Measurements from ENCODE around the gene PCDHGA8. TPM values are rescaled to one million over a fixed set of nuclear protein-coding genes. Genes with fewer than 3 reads are reported as not detected.
A peak's percentile ranks its signal among the peaks of the same experiment; 100 is the strongest.
"Not testable (repeated sequence)": the region's sequence is repeated elsewhere in the genome, so short reads cannot be mapped to it uniquely, and the experiment has no call there.

Gene PCDHGA8
- total RNA-seq, 3 donors from 2014 or later (not counting 1 experiment from before 2014, with no cell fraction given), result 0.07 to 0.28 (median 0.09) TPM

GRCh38 chr5:141402553-141403243 lies 10.3 kb downstream of the PCDHGA8 start, which contains the start of gene PCDHGA9:
Gene PCDHGA9 (plus strand): TSS chr5:141402778. CDS start chr5:141402953, 175 bp downstream.
- no peak within 1 kb of the TSS for H3K27ac Mint-ChIP-seq
- TF ChIP-seq, protein P1, sequence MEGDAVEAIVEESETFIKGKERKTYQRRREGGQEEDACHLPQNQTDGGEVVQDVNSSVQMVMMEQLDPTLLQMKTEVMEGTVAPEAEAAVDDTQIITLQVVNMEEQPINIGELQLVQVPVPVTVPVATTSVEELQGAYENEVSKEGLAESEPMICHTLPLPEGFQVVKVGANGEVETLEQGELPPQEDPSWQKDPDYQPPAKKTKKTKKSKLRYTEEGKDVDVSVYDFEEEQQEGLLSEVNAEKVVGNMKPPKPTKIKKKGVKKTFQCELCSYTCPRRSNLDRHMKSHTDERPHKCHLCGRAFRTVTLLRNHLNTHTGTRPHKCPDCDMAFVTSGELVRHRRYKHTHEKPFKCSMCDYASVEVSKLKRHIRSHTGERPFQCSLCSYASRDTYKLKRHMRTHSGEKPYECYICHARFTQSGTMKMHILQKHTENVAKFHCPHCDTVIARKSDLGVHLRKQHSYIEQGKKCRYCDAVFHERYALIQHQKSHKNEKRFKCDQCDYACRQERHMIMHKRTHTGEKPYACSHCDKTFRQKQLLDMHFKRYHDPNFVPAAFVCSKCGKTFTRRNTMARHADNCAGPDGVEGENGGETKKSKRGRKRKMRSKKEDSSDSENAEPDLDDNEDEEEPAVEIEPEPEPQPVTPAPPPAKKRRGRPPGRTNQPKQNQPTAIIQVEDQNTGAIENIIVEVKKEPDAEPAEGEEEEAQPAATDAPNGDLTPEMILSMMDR (IDR thresholded peaks at IDR 0.05), result peak; percentile 42
- H3K4me1 ChIP-seq (ENCODE audit: control insufficient read depth, insufficient read depth, low read length), result peaks cover 5% of the 10 kb centered on the region
- no peaks in the 10 kb centered on the region for H3K36me3 ChIP-seq (ENCODE audit: control insufficient read depth, insufficient read depth, low read length)
- peaks cover 55% of the 10 kb centered on the region for H3K27me3 ChIP-seq (ENCODE audit: control insufficient read depth, insufficient read depth, low read length)
- WGBS (ENCODE audit: insufficient coverage), result 22% methylated on average over 27 of the region's 27 CpGs
- H3K36me3 Mint-ChIP-seq, result no peaks in the 10 kb centered on the region
- peak within 1 kb of the TSS; percentile 85 for H3K4me3 Mint-ChIP-seq
- peaks cover 10 to 15% of the 10 kb centered on the region in 2 donors for H3K4me1 Mint-ChIP-seq
- DNase-seq (peak in 1 of 2 donors; percentile 28), ATAC-seq (peak in 2 of 3 donors; percentile 39 to 54)
- intact Hi-C loops (cut with micrococcal nuclease), result no loop called here
- peaks cover 27% of the 10 kb centered on the region for H3K9me3 ChIP-seq (ENCODE audit: control insufficient read depth, insufficient read depth, low read length)
- no peak within 1 kb of the TSS for H3K27ac ChIP-seq (ENCODE audit: low read length)
- peaks cover 0 to 2% of the 10 kb centered on the region in 2 donors for H3K9me3 Mint-ChIP-seq
- H3K4me3 ChIP-seq (ENCODE audit: low read length), result peak within 1 kb of the TSS; percentile 1
- H3K27me3 Mint-ChIP-seq (ENCODE audit: low read depth in 2 of 2), result peaks cover 52 to 55% of the 10 kb centered on the region in 2 donors

DNA sequence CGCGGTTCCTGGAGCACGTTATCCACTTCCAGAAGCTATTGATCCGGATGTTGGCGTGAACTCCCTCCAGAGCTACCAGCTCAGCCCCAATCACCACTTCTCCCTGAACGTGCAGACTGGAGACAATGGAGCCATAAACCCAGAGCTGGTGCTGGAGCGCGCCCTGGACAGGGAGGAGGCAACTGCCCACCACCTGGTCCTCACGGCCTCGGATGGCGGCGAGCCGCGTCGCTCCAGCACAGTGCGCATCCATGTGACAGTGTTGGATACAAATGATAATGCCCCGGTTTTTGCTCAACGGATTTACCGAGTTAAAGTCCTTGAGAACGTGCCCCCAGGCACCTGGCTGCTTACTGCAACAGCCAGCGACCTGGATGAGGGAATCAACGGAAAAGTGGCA lies 11.0 kb downstream of the PCDHGA8 start:
- no peaks in the 10 kb centered on the region for H3K36me3 ChIP-seq (ENCODE audit: control insufficient read depth, insufficient read depth, low read length)
- Mint-ChIP-seq H3K27ac (no peak overlapping the region), H3K36me3 (peaks cover 5% of the 10 kb centered on the region), H3K9me3 (peaks cover 0 to 5% of the 10 kb centered on the region in 2 donors), H3K4me3 (peak overlapping the region; percentile 85), H3K27me3 (ENCODE audit: low read depth in 2 of 2) (peaks cover 57 to 59% of the 10 kb centered on the region in 2 donors), H3K4me1 (peaks cover 12 to 22% of the 10 kb centered on the region in 2 donors)
- DNase-seq, result no peak
- intact Hi-C loops (cut with micrococcal nuclease), result no loop called here
- H3K4me3 ChIP-seq (ENCODE audit: low read length), result no peak overlapping the region
- WGBS (ENCODE audit: insufficient coverage), result 40% methylated on average over 22 of the region's 22 CpGs
- H3K27ac ChIP-seq (ENCODE audit: low read length), result no peak overlapping the region
- TF ChIP-seq, protein P1 (IDR thresholded peaks at IDR 0.05), result no peak
- peaks cover 59% of the 10 kb centered on the region for H3K27me3 ChIP-seq (ENCODE audit: control insufficient read depth, insufficient read depth, low read length)
- H3K4me1 ChIP-seq (ENCODE audit: control insufficient read depth, insufficient read depth, low read length), result peaks cover 11% of the 10 kb centered on the region
- no peak for ATAC-seq
- H3K9me3 ChIP-seq (ENCODE audit: control insufficient read depth, insufficient read depth, low read length), result peaks cover 30% of the 10 kb centered on the region

- peak within 1 kb of the TSS; percentile 42 for H3K27ac ChIP-seq (ENCODE audit: low read length)
- intact Hi-C loops (cut with micrococcal nuclease); H3K36me3 ChIP-seq (ENCODE audit: control insufficient read depth, insufficient read depth, low read length); H3K9me3 Mint-ChIP-seq: not testable (repeated sequence)
- peaks cover 57% of the 10 kb centered on the region for H3K27me3 ChIP-seq (ENCODE audit: control insufficient read depth, insufficient read depth, low read length)
- 14% methylated on average over 46 of the region's 51 CpGs for WGBS (ENCODE audit: insufficient coverage)
- H3K36me3 Mint-ChIP-seq, result peaks cover 21% of the 10 kb centered on the region
- peak within 1 kb of the TSS; percentile 87 for H3K4me3 Mint-ChIP-seq
- peaks cover 44 to 49% of the 10 kb centered on the region in 2 donors for H3K27me3 Mint-ChIP-seq (ENCODE audit: low read depth in 2 of 2)
- peaks cover 13% of the 10 kb centered on the region for H3K4me1 ChIP-seq (ENCODE audit: control insufficient read depth, insufficient read depth, low read length)
- peak; percentile 43 to 49 for DNase-seq
- H3K9me3 ChIP-seq (ENCODE audit: control insufficient read depth, insufficient read depth, low read length), result peaks cover 25% of the 10 kb centered on the region
- H3K27ac Mint-ChIP-seq, result peak within 1 kb of the TSS; percentile 74 to 80
- peak within 1 kb of the TSS; percentile 25 for H3K4me3 ChIP-seq (ENCODE audit: low read length)
- H3K4me1 Mint-ChIP-seq, result peaks cover 17 to 33% of the 10 kb centered on the region in 2 donors
- TF ChIP-seq, protein P1 (IDR thresholded peaks at IDR 0.05), result peak; percentile 54
- ATAC-seq, result peak; percentile 77 to 82 (median 80)
Measured at GRCh38 chr5:141407790-141408505, 15.5 kb downstream of the PCDHGA8 start, which contains the start of gene PCDHGB6. Gene PCDHGB6 (plus strand): TSS chr5:141408021. CDS start chr5:141408203, 182 bp downstream.
